Kidney (tissue), 14 donors: Measurements from ENCODE around the gene TRIML1. TPM values are rescaled to one million over a fixed set of nuclear protein-coding genes. Genes with fewer than 3 reads are reported as not detected.
"Not testable (repeated sequence)": the region's sequence is repeated elsewhere in the genome, so short reads cannot be mapped to it uniquely, and the experiment has no call there.

ENCODE experiments used
- DNase-seq, 5 donors: peaks; one replicate each; pipeline ENCODE4 v3.0.0-alpha.2; 2013 to 2020
- FAIRE-seq: peaks from 2 replicates; lab custom pipeline; 2012; peaks lifted over from hg19 to GRCh38; lab: Jason Lieb, UNC
- H3K27ac ChIP-seq, 2 donors: one replicate each; pipeline ENCODE4 v1.7.0; 2013; ENCODE audit warnings: low read depth in 2 of 2, low read length in 2 of 2, inconsistent platforms in 1 of 2
- H3K27me3 ChIP-seq: one replicate; pipeline ENCODE4 v1.7.1; 2013; ENCODE audit warnings: low read length, inconsistent platforms; ENCODE audit not compliant: control insufficient read depth, insufficient read depth
- H3K36me3 ChIP-seq, 3 donors: one replicate each; pipeline versions ENCODE4 v1.7.0 to v1.7.1; 2013; ENCODE audit warnings: low read length in 3 of 3, control low read depth in 1 of 3, inconsistent platforms in 1 of 3; ENCODE audit not compliant: insufficient read depth in 3 of 3, control insufficient read depth in 2 of 3
- H3K4me1 ChIP-seq, 3 donors: one replicate each; pipeline versions ENCODE4 v1.7.0 to v1.7.1; 2013; ENCODE audit warnings: low read length in 3 of 3, inconsistent platforms in 1 of 3, low read depth in 1 of 3; ENCODE audit not compliant: control insufficient read depth in 2 of 3, insufficient read depth in 2 of 3
- H3K4me3 ChIP-seq, 3 donors: one replicate each; pipeline versions ENCODE4 v1.7.0 to v1.8.1; 2013; ENCODE audit warnings: low read length in 3 of 3, control low read depth in 1 of 3, inconsistent platforms in 1 of 3
- H3K9ac ChIP-seq, 3 donors: one replicate each; pipeline versions ENCODE4 v1.7.0 to v1.7.1; 2013; ENCODE audit warnings: low read length in 3 of 3, control low read depth in 1 of 3, inconsistent platforms in 1 of 3
- H3K9me3 ChIP-seq, 3 donors: one replicate each; pipeline versions ENCODE4 v1.7.0 to v1.7.1; 2013; ENCODE audit warnings: low read length in 3 of 3, control low read depth in 1 of 3, inconsistent platforms in 1 of 3; ENCODE audit not compliant: control insufficient read depth in 2 of 3, insufficient read depth in 1 of 3
- intact Hi-C: fragments of 100-400 bp; cut with DNase I; formaldehyde crosslinking; loops from one replicate; pipeline ENCODE4 v1.11.1; 2022
- polyA plus RNA-seq: library from polyadenylated mRNA; stranded (reverse); fragments of 350-450 nt; fragmentation: Illumina TruSeq; extraction: RNeasy Lipid Tissue Mini Kit (QIAGEN cat#74804); gene quantifications from one replicate; pipeline ENCODE4 v1.2.3, GENCODE V29; 2014; ENCODE audit warnings: low read depth, low replicate concordance; ENCODE audit not compliant: insufficient read depth
- total RNA-seq: library from RNA; stranded (reverse); fragmentation: NEBNext Ultra II Directional; extraction: Animal tissue kit (Norgen Biotek cat#: 25700); gene quantifications from one replicate; pipeline ENCODE4 v1.2.1, GENCODE V29; 2021
- TF ChIP-seq, protein P1 (sequence below): IDR thresholded peaks from 3 replicates; pipeline ENCODE4 v1.5.1; 2012; ENCODE audit warnings: mild to moderate bottlenecking, moderate library complexity, borderline replicate concordance; ENCODE audit not compliant: insufficient read depth; ENCODE audit errors: extremely low read depth
- donor health status: control.
- donor health status: control.
- donor health status: control.
- donor health status: control.
- donor health status: control.
- donor health status: DM: yes; HTN: yes; CAD: no.
- donor health status: Normal renal cell carcinoma (clear cell type).

Gene TRIML1
- total and polyA plus RNA-seq, 2 donors from 2014 or later: not detected

DNA sequence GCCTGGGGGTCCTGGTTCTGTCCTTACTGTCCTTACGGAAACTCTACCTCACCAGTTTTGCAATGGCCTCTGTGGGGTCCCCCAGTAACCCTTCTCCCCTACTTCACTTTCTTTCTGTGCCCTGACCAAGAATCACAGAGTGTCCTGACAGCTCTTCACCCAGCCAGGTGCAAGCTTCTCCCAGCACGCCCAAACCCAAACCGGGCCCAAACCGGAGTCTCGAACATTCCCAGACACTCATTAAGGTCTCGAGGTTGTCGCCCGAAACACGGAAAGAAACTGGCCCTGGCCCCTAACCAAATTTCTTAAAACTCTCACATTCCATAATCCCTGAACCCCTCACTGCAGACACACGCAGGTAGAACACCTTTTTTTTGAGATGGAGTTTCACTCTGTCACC lies 19.1 kb downstream of the TRIML1 start:
- H3K9me3 ChIP-seq: peaks cover 0 to 2% (median 0%) of the 10 kb centered on the region in 3 donors
- no peak overlapping the region for H3K9ac ChIP-seq
- intact Hi-C loops: no loop called here
- H3K36me3 ChIP-seq: no peaks in the 10 kb centered on the region
- H3K4me1 ChIP-seq: no peaks in the 10 kb centered on the region
- TF ChIP-seq, protein P1, sequence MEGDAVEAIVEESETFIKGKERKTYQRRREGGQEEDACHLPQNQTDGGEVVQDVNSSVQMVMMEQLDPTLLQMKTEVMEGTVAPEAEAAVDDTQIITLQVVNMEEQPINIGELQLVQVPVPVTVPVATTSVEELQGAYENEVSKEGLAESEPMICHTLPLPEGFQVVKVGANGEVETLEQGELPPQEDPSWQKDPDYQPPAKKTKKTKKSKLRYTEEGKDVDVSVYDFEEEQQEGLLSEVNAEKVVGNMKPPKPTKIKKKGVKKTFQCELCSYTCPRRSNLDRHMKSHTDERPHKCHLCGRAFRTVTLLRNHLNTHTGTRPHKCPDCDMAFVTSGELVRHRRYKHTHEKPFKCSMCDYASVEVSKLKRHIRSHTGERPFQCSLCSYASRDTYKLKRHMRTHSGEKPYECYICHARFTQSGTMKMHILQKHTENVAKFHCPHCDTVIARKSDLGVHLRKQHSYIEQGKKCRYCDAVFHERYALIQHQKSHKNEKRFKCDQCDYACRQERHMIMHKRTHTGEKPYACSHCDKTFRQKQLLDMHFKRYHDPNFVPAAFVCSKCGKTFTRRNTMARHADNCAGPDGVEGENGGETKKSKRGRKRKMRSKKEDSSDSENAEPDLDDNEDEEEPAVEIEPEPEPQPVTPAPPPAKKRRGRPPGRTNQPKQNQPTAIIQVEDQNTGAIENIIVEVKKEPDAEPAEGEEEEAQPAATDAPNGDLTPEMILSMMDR: no peak
- H3K27me3 ChIP-seq: no peaks in the 10 kb centered on the region
- H3K4me3 ChIP-seq: no peak overlapping the region
- no peak for FAIRE-seq
- DNase-seq: no peak
- H3K27ac ChIP-seq: no peak overlapping the region

DNA sequence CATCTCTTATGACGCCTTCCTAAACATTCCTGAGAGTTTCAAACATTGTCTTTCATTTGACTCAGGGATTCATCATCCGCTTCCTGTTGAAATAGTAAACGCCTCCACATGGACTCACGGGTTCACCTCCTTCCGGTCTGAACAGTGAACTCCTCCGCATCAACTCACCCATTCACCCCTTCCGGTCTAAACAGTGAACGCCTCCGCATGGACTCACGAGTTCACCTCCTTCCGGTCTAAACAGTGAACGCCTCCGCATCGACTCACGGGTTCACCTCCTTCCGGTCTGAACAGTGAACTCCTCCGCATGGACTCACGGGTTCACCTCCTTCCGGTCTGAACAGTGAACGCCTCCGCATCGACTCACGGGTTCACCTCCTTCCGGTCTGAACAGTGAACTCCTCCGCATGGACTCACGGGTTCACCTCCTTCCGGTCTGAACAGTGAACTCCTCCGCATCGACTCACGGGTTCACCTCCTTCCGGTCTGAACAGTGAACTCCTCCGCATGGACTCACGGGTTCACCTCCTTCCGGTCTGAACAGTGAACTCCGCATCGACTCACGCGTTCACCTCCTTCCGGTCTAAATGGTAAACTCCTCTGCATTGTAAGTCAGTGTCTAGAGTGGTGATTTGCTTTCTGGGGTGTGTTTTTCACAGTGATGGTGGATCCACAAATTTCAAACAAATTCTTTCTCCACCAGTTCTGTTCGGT lies 20.4 kb downstream of the TRIML1 start:
- FAIRE-seq, H3K27me3 ChIP-seq, H3K9me3 ChIP-seq, H3K4me3 ChIP-seq, DNase-seq, H3K27ac ChIP-seq, H3K9ac ChIP-seq, H3K4me1 ChIP-seq, H3K36me3 ChIP-seq, intact Hi-C loops: not testable (repeated sequence)

DNA sequence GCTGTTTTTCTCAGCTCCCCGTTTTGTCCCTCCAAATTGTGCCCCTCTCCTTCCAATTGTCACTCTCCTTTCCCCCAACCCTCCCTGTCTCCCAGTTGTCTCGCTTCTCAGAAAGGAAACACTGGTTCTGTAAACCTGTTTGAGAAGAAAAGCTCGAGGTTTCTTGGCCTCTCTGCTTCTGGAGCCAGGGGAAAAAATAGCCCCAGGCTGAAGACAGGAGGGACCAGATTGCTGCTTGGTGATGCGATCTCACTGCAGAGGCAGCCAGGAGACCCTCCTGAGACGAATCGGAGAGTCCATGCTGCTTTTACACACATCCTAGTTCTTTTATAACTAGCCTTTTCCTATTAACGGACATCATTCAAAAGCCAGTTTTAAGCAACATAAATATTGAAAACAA lies 21.2 kb downstream of the TRIML1 start:
- Histone ChIP-seq H3K27ac (no peak overlapping the region), H3K4me1 (no peaks in the 10 kb centered on the region), H3K9me3 (no peaks in the 10 kb centered on the region), H3K4me3 (no peak overlapping the region), H3K9ac (no peak overlapping the region), H3K36me3 (no peaks in the 10 kb centered on the region), H3K27me3 (no peaks in the 10 kb centered on the region)
- FAIRE-seq (no peak), DNase-seq (no peak)
- TF ChIP-seq, protein P1: no peak
- intact Hi-C loops: no loop called here

DNA sequence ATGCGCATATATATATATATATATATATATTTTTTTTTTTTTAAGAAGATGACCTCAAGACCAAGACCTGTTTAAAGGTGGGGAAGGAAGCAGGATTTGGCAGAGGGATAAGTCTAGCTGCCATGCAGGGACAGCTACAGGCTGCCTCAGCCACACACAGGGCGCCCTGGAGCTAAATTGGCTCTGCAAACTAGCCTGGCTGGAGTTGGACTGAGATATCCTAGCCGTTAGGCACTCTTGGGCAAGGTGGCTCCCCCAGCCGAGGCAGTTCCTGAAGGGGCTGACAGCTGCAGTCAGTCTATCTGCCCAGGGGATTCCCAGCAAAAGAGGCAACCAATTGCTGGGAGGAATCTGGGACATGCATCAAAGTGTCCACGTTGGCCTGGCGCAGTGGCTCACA lies 21.9 kb downstream of the TRIML1 start:
- Histone ChIP-seq H3K9me3 (no peaks in the 10 kb centered on the region), H3K4me3 (no peak overlapping the region), H3K27me3 (no peaks in the 10 kb centered on the region), H3K36me3 (no peaks in the 10 kb centered on the region), H3K27ac (no peak overlapping the region), H3K4me1 (no peaks in the 10 kb centered on the region), H3K9ac (no peak overlapping the region)
- FAIRE-seq: no peak
- TF ChIP-seq, protein P1: no peak
- intact Hi-C loops: no loop called here
- DNase-seq: no peak
